Subcutaneous abdominal adipose tissue (tissue), 5 donors: Measurements from ENCODE around the gene RNF34.
A peak's percentile ranks its signal among the peaks of the same experiment; 100 is the strongest.

Experiments
- H3K27ac ChIP-seq: one replicate; pipeline ENCODE4 v1.7.0; 2013; ENCODE audit warnings: low read depth, mild to moderate bottlenecking, inconsistent platforms, low read length, moderate library complexity
- H3K27me3 ChIP-seq, 5 donors: one replicate each; pipeline ENCODE4 v1.7.0; 2013; ENCODE audit warnings: low read length in 5 of 5, inconsistent platforms in 1 of 5; ENCODE audit not compliant: control insufficient read depth in 5 of 5, insufficient read depth in 4 of 5
- H3K36me3 ChIP-seq, 5 donors: one replicate each; pipeline ENCODE4 v1.7.0; 2013; ENCODE audit warnings: low read length in 5 of 5; ENCODE audit not compliant: control insufficient read depth in 5 of 5, insufficient read depth in 5 of 5
- H3K4me1 ChIP-seq, 5 donors: one replicate each; pipeline ENCODE4 v1.7.0; 2013; ENCODE audit warnings: low read length in 5 of 5, mild to moderate bottlenecking in 3 of 5, moderate library complexity in 1 of 5; ENCODE audit not compliant: control insufficient read depth in 5 of 5, insufficient read depth in 5 of 5
- H3K4me3 ChIP-seq, 5 donors: one replicate each; pipeline ENCODE4 v1.7.0; 2013; ENCODE audit warnings: low read length in 5 of 5, low read depth in 1 of 5
- H3K9ac ChIP-seq, 5 donors: one replicate each; pipeline ENCODE4 v1.7.0; 2013; ENCODE audit warnings: low read length in 5 of 5, mild to moderate bottlenecking in 4 of 5, moderate library complexity in 3 of 5
- H3K9me3 ChIP-seq, 5 donors: one replicate each; pipeline ENCODE4 v1.7.0; 2013; ENCODE audit warnings: low read length in 5 of 5; ENCODE audit not compliant: control insufficient read depth in 5 of 5
- donor health status: healthy.
- donor health status: healthy.
- donor health status: healthy.
- donor health status: healthy.
- donor health status: healthy.

RNF34 gene

DNA sequence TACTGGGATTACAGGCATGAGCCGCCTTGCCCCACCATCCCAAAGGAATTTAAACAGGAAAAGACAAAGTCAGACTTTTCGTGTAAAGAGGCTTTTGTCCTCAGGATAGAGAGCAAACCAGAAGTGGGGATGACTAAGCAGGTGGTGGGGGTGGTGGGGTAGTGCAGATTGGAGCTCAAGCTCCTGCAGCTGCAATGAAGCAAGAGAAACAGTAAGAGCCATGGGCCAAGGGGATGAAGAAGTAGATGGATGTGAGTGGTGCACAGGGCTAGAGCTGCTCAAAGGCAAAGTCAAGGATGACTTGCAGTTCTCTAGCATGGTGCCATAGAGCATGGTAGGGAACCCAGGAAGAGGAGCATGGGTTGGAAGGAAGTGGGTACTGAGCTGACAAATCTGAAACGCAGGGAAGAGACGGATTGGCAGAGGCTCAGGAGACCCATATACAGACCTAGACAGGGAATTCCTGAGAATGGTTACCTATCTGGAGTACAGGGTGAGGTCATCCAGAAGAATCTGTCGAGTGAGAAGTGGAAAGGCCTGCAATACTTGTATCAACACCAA is 11.4 kb upstream of the RNF34 start:
- H3K36me3 ChIP-seq: no peaks in the 10 kb centered on the region
- no peak overlapping the region for H3K4me3 ChIP-seq
- H3K27ac ChIP-seq: no peak overlapping the region
- H3K4me1 ChIP-seq: peaks cover 0 to 6% (median 0%) of the 10 kb centered on the region in 5 donors
- no peaks in the 10 kb centered on the region for H3K27me3 ChIP-seq
- no peaks in the 10 kb centered on the region for H3K9me3 ChIP-seq
- no peak overlapping the region for H3K9ac ChIP-seq

DNA sequence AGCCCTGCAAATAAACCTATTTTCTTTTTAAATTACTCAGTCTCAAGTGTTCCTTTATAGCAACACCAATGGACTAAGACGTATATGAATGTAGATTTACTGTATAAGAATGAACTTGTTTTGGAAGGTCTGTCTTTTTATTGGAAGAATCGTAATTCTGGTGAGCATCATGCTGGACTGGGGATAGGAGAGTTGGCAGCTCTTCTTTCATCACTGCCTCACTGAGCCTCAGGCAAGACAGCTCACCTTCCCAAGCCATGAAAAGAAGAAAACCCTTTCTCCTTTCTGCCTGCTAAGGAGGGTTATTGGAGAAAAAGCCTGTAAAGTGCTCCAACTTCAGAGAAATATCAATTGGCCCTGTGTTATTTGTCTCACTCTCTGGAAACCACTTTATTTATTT is 9.1 kb upstream of the RNF34 start:
- H3K4me1 ChIP-seq: peaks cover 0 to 6% (median 0%) of the 10 kb centered on the region in 5 donors
- no peaks in the 10 kb centered on the region for H3K9me3 ChIP-seq
- no peak overlapping the region for H3K9ac ChIP-seq
- H3K36me3 ChIP-seq: no peaks in the 10 kb centered on the region
- H3K4me3 ChIP-seq: no peak overlapping the region
- H3K27ac ChIP-seq: no peak overlapping the region
- H3K27me3 ChIP-seq: no peaks in the 10 kb centered on the region

DNA sequence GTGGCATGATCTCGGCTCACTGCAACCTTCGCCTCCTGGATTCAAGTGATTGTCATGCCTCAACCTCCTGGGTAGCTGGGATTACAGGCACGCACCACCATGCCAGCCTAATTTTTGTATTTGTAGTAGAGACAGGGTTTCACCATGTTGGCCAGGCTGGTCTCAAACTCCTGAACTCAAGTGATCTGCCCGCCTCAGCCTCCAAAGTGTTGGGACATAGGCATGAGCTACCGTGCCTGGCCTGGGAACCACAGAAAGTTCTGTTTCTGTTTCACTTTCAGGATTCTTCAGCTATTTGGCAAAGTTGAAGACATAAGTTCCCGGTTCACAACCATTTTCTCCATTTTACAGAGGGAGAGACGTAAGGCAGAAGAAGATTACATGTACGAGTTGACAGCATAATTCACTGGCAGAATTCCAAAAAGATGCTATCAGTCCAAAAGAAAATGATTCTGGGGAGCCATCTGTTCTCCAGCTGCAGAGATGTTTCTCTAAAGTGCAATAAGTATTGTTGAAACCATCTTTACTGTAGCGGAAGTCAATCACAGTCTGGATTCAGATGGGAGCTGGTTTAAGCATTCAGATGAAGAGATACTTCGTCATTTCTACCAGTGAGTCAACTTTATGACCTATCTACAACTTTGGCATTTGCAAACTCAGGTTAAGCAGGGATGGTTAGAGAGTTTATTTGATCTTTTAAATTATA is 8.1 kb upstream of the RNF34 start:
- Histone ChIP-seq H3K36me3 (no peaks in the 10 kb centered on the region), H3K27ac (no peak overlapping the region), H3K9me3 (no peaks in the 10 kb centered on the region), H3K9ac (peak overlapping the region in 1 of 5 donors; percentile 53), H3K27me3 (no peaks in the 10 kb centered on the region), H3K4me1 (peaks cover 0 to 6% (median 0%) of the 10 kb centered on the region in 5 donors), H3K4me3 (peak overlapping the region in 4 of 5 donors; percentile 27 to 52 (median 45))

DNA sequence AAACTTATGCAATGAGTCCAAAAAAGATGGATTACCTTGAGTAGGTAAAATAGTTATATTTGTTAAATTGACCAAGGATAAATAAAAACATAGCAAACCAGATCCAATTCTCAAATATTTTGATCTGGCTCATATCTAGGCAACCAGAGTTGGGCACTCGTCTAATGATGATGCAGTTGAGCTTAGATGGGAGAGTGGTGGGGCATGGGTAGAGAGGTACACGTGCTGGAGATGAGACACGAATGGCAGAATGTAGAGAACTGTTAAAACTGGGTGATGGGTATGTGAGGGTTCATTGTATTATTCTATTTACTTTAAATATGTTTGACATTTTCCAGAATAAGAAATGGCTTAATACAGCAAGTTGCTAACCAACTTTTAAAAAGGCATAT is 7.6 kb upstream of the RNF34 start:
- Histone ChIP-seq H3K36me3 (no peaks in the 10 kb centered on the region), H3K4me1 (peaks cover 0 to 6% (median 0%) of the 10 kb centered on the region in 5 donors), H3K27me3 (no peaks in the 10 kb centered on the region), H3K27ac (no peak overlapping the region), H3K9me3 (no peaks in the 10 kb centered on the region), H3K9ac (no peak overlapping the region), H3K4me3 (peak overlapping the region in 1 of 5 donors; percentile 27)

DNA sequence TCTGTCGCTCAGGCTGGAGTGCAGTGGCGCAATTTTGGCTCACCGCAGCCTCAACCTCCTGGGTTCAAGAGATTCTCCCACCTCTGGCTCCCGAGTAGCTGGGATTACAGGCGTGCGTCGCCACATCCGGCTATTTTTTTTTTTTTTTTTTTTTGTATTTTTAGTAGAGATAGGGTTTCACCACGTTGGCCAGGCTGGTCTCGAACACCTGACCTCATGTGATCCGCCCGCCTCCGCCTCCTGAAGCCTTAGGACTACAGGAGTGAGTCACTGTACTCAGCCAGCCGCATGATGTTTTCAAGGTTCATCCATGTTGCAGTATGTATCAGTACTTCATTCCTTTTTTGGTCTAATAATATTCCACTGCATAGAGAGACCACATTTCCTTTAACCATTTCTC is 2.4 kb upstream of the RNF34 start:
- H3K27me3 ChIP-seq: no peaks in the 10 kb centered on the region
- H3K4me3 ChIP-seq: no peak overlapping the region
- no peak overlapping the region for H3K9ac ChIP-seq
- H3K4me1 ChIP-seq: peaks cover 0 to 25% (median 24%) of the 10 kb centered on the region in 5 donors
- H3K9me3 ChIP-seq: no peaks in the 10 kb centered on the region
- H3K36me3 ChIP-seq: no peaks in the 10 kb centered on the region
- no peak overlapping the region for H3K27ac ChIP-seq

DNA sequence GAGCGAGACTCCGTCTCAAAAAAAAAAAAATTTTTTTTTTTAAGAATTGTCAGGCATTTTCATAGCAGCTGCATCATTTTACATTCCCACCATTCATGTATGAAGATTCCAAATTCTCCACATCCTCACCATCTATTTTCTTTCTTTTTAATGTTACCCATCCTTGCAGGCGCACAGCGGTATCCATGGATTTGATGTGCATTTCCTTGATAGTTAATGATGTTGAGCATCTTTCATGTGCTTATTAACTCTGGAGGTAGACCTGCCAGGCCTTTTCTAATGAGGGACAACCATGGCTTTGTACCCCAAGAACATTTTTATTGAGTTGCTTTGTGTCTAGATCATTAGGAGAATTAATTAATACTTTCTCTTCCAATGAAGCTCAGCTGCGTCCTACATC is 1.6 kb upstream of the RNF34 start:
- H3K9me3 ChIP-seq: no peaks in the 10 kb centered on the region
- no peak overlapping the region for H3K27ac ChIP-seq
- peaks cover 0 to 25% (median 24%) of the 10 kb centered on the region in 5 donors for H3K4me1 ChIP-seq
- H3K4me3 ChIP-seq: no peak overlapping the region
- no peaks in the 10 kb centered on the region for H3K27me3 ChIP-seq
- H3K9ac ChIP-seq: no peak overlapping the region
- H3K36me3 ChIP-seq: no peaks in the 10 kb centered on the region

DNA sequence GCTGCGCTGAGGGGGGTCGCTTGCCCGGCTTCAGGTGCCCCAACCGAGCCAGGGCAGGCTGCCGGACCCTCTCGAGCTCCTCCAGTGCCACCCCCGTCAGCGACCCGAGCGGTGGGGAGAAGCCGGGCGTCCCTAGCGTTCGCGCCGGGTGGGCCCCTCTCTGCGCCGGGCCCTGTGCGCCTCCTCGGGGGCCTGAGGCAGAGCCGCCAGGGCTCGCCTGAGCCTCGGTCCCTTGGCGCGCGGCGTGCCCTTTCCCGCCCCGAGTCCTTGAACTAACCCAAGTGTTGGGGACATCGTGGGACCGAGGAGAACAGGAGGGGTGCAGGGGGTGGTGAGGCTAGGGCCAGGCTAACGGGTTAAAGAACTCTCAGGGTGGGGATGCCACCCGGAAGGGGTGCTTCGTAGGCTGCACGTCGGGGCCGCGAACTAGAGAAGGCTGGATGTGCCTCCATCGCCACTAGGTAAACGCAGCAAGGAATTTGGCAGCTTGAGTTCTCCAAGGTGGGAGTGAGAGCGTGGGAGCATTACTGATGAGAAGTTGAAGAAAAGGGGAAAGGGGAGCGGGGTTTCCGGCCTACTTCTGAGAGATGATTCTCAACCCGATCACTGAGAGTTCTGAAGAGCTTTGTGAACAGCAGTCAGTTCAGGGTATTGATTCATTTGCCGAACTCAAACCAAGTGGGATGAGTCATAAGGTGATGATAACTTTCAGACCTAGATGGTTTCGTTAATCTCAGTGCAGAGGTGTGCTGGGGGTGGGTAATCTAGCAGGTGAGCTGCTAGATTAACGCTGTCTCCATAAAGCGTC is 618 bp downstream of the RNF34 start:
- Histone ChIP-seq H3K36me3 (peaks cover 3 to 8% (median 5%) of the 10 kb centered on the region in 5 donors), H3K27me3 (no peaks in the 10 kb centered on the region), H3K9me3 (no peaks in the 10 kb centered on the region), H3K9ac (peak overlapping the region in 4 of 5 donors; percentile 84 to 96 (median 93)), H3K4me3 (peak overlapping the region; percentile 81 to 97 (median 95)), H3K4me1 (peaks cover 0 to 25% (median 24%) of the 10 kb centered on the region in 5 donors), H3K27ac (peak overlapping the region; percentile 70)

DNA sequence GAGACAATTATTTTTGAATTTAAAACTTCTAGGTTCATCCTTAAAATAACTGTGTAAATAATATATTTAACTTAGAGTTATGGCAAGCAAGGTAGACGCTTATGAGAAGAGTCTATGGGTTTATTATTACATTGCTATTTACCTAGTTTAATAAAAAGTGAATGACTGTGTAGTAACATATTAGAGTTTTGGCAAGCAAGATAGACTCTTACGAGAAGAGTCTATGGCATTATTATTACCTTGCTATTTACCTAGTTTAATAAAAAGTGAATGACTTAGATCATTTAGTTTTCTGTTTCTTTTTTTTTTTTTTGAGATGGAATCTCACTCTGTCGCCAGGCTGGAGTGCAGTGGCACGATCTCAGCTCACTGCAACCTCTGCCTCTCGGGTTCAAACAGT is 3.8 kb downstream of the RNF34 start:
- Histone ChIP-seq H3K36me3 (peaks cover 5 to 25% (median 10%) of the 10 kb centered on the region in 5 donors), H3K9ac (no peak overlapping the region), H3K4me3 (no peak overlapping the region), H3K9me3 (no peaks in the 10 kb centered on the region), H3K4me1 (peaks cover 0 to 23% (median 22%) of the 10 kb centered on the region in 5 donors), H3K27ac (no peak overlapping the region), H3K27me3 (no peaks in the 10 kb centered on the region)

DNA sequence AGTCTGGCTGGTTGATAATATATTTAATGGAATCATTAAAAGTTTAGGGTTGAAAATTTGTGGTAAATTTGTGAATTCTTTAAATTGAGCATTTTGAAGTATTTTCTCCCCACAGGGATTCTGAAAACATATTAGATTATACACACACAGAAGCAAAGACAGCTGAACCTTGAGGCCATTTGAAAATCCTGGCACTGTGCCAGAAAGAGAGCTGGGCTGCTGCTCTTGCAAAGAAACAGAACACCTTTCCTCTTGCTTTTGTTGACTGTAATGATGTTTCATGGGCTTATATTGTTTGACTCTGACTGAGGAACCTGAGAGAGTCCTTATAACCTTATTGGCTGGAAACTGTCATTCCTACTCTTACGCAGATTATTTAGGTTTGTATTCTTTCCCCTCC is 4.8 kb downstream of the RNF34 start:
- Histone ChIP-seq H3K27ac (no peak overlapping the region), H3K9me3 (no peaks in the 10 kb centered on the region)

DNA sequence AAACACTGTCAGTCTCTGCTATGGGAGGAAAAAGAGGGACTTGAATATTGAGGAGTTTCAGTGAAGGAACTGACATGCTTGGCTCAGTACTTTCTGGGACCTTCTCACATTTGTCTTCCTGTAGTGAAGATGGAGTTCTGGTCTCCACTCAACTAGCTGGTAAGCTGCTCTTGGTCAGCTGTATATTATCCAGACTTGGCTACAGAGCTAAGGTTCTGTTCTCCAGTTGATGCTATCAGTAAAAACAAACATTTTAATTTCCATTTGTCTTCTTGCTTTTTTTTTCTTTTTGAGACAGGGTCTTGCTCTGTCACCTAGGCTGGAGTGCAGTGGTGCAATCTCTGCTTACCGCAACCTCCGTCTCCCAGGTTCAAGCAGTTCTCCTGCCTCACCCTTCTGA is 5.3 kb downstream of the RNF34 start:
- H3K27me3 ChIP-seq: no peaks in the 10 kb centered on the region
- peaks cover 0 to 15% (median 13%) of the 10 kb centered on the region in 5 donors for H3K4me1 ChIP-seq
- H3K9me3 ChIP-seq: no peaks in the 10 kb centered on the region
- H3K4me3 ChIP-seq: no peak overlapping the region
- no peak overlapping the region for H3K27ac ChIP-seq
- peaks cover 8 to 27% (median 10%) of the 10 kb centered on the region in 5 donors for H3K36me3 ChIP-seq
- no peak overlapping the region for H3K9ac ChIP-seq

More for the DNA sequence above, 4.8 kb downstream of the RNF34 start:
- H3K36me3 ChIP-seq: peaks cover 8 to 27% (median 10%) of the 10 kb centered on the region in 5 donors
- H3K4me3 ChIP-seq: no peak overlapping the region
- H3K9ac ChIP-seq: no peak overlapping the region
- peaks cover 0 to 15% (median 13%) of the 10 kb centered on the region in 5 donors for H3K4me1 ChIP-seq
- H3K27me3 ChIP-seq: no peaks in the 10 kb centered on the region
